ENCODE data around the gene ARL15. TPM values are rescaled to one million over a fixed set of nuclear protein-coding genes. Genes with fewer than 3 reads are reported as not detected.

ARL15 gene
- total and polyA plus RNA-seq, 9 of the 15 experiments (the other 6 are each of a cell fraction or from before 2014, with no cell fraction given) = 18.5 to 80.4 (median 57.0) TPM

GRCh38 chr5:53834500-53834899 is 475.9 kb downstream of the ARL15 start:
- CTCF ChIA-PET (ENCODE audit: low intra/inter-chr PET ratio) = no interaction called here
- 0% methylated on average over 4 of the region's 4 CpGs for WGBS (ENCODE audit: insufficient coverage, low coverage, missing lambda C conversion rate)
- POLR2A ChIA-PET = no interaction called here

More at GRCh38 chr5:53834500-53834899, 475.9 kb downstream of the ARL15 start:
- BruUV-seq (replicated peaks) = no TSS peak
- Histone ChIP-seq H3K27me3 (ENCODE audit: control insufficient read depth in 2 of 2, insufficient read depth in 2 of 2, low read length in 2 of 2) (peaks cover 0 to 6% of the 10 kb centered on the region in 2 experiments; a peak in 2 of 5 replicates), H3K9me1 (ENCODE audit: control insufficient read depth, insufficient read depth, low read length) (no peaks in the 10 kb centered on the region), H3K4me3 (no peak overlapping the region), H2AFZ (ENCODE audit: low read depth, low read length) (no peak overlapping the region), H3K9me3 (replicated peaks; ENCODE audit: control insufficient read depth, insufficient read depth, low read depth, low read length) (no peaks in the 10 kb centered on the region), H3K4me2 (ENCODE audit: insufficient read depth, low read length) (no peak overlapping the region), H3K4me1 (replicated peaks in 1 of 2; ENCODE audit: control insufficient read depth in 2 of 2, insufficient read depth in 2 of 2, low read length in 2 of 2) (no peaks in the 10 kb centered on the region), H3K36me3 (ENCODE audit: control insufficient read depth, insufficient read depth, low read length) (no peaks in the 10 kb centered on the region), H3K27ac (ENCODE audit: extremely low read depth, low read depth, low read length) (no peak overlapping the region), H3K79me2 (ENCODE audit: control insufficient read depth, insufficient read depth, low read length) (no peaks in the 10 kb centered on the region), H4K20me1 (replicated peaks; ENCODE audit: control insufficient read depth, insufficient read depth, low read length) (no peaks in the 10 kb centered on the region), H3K9ac (ENCODE audit: insufficient read depth in 1 of 2, low read depth in 2 of 2, low read length in 2 of 2) (no peak overlapping the region)
- in situ Hi-C loops (cut with MboI) (no loop called here), intact Hi-C loops (cut with micrococcal nuclease) (no loop called here)
- FAIRE-seq = no peak
- no peak for ATAC-seq
- TF ChIP-seq PURB (CRISPR knock-in tag; IDR thresholded peaks at IDR 0.05; ENCODE audit: low read depth) = no peak
- no peak for TF ChIP-seq CLOCK (CRISPR knock-in tag; IDR thresholded peaks at IDR 0.05; ENCODE audit: borderline replicate concordance)
- no peak for TF ChIP-seq RAD51 (IDR thresholded peaks at IDR 0.05; ENCODE audit: borderline replicate concordance, low read depth)
- TF ChIP-seq RBM34 (IDR thresholded peaks at IDR 0.05; ENCODE audit: borderline replicate concordance, insufficient read depth, low read length) = no peak
- TF ChIP-seq BACH1 (tag; IDR thresholded peaks at IDR 0.05) = no peak
- TF ChIP-seq TFAP4 (CRISPR knock-in tag; IDR thresholded peaks at IDR 0.05; ENCODE audit: borderline replicate concordance) = no peak
- TF ChIP-seq BCOR (IDR thresholded peaks at IDR 0.05) = no peak
- TF ChIP-seq ZNF79 (CRISPR knock-in tag; IDR thresholded peaks at IDR 0.05; ENCODE audit: low read depth) = no peak
- no peak for TF ChIP-seq EWSR1 (IDR thresholded peaks at IDR 0.05; ENCODE audit: borderline replicate concordance, low read depth, partially characterized antibody)
- TF ChIP-seq ZNF830 (CRISPR knock-in tag; IDR thresholded peaks at IDR 0.05) = no peak
- TF ChIP-seq ID3 (CRISPR knock-in tag; IDR thresholded peaks at IDR 0.05) = no peak
- TF ChIP-seq ID3 (tag; IDR thresholded peaks at IDR 0.05) = no peak
- TF ChIP-seq ZNF175 (CRISPR knock-in tag; IDR thresholded peaks at IDR 0.05; ENCODE audit: low read depth) = no peak
- TF ChIP-seq ARID3A (IDR thresholded peaks at IDR 0.05; ENCODE audit: borderline replicate concordance, low read depth, low read length) = no peak
- no peak for TF ChIP-seq POLR3A (IDR thresholded peaks at IDR 0.05; ENCODE audit: borderline replicate concordance, extremely low read depth, insufficient read depth, insufficient read length)
- TF ChIP-seq TCFL5 (CRISPR knock-in tag; conservative IDR thresholded peaks at IDR 0.05) = no peak
- DNase-seq (ENCODE audit: extremely low read depth in 1 of 4, low spot score in 3 of 4) = no peak

Data from K562 (cell line).